Mucosa of rectum (tissue), 2 donors: ENCODE data around the gene CCNC.

Experiments
- H3K27ac ChIP-seq, 2 donors: one replicate each; pipeline ENCODE4 v1.7.0; 2013; ENCODE audit warnings: inconsistent platforms in 2 of 2, low read depth in 2 of 2, low read length in 2 of 2
- H3K27me3 ChIP-seq, 2 donors: one replicate each; pipeline ENCODE4 v1.7.0; 2013; ENCODE audit warnings: low read length in 2 of 2; ENCODE audit not compliant: control insufficient read depth in 2 of 2, insufficient read depth in 2 of 2
- H3K36me3 ChIP-seq, 2 donors: one replicate each; pipeline ENCODE4 v1.7.0; 2013; ENCODE audit warnings: low read length in 2 of 2; ENCODE audit not compliant: control insufficient read depth in 2 of 2, insufficient read depth in 2 of 2
- H3K4me1 ChIP-seq, 2 donors: one replicate each; pipeline ENCODE4 v1.7.0; 2013; ENCODE audit warnings: low read length in 2 of 2, mild to moderate bottlenecking in 1 of 2; ENCODE audit not compliant: control insufficient read depth in 2 of 2, insufficient read depth in 2 of 2
- H3K4me3 ChIP-seq, 2 donors: one replicate each; pipeline ENCODE4 v1.7.0; 2013; ENCODE audit warnings: low read length in 2 of 2
- H3K9ac ChIP-seq, 2 donors: one replicate each; pipeline ENCODE4 v1.7.0; 2013; ENCODE audit warnings: low read length in 2 of 2, low read depth in 1 of 2, mild to moderate bottlenecking in 1 of 2
- H3K9me3 ChIP-seq, 2 donors: one replicate each; pipeline ENCODE4 v1.7.0; 2013; ENCODE audit warnings: low read length in 2 of 2; ENCODE audit not compliant: control insufficient read depth in 2 of 2
- donor health status: healthy.
- donor health status: Normal muscosa, but diverticular disease.

The CCNC gene

GRCh38 chr6:99545442-99545841, 23.0 kb downstream of the CCNC start:
- H3K9ac ChIP-seq = no peak overlapping the region
- H3K4me1 ChIP-seq = no peaks in the 10 kb centered on the region
- no peaks in the 10 kb centered on the region for H3K27me3 ChIP-seq
- H3K9me3 ChIP-seq = no peaks in the 10 kb centered on the region
- no peak overlapping the region for H3K27ac ChIP-seq
- H3K36me3 ChIP-seq = peaks cover 23 to 41% of the 10 kb centered on the region in 2 donors
- no peak overlapping the region for H3K4me3 ChIP-seq

GRCh38 chr6:99543968-99544367, 24.5 kb downstream of the CCNC start:
- Histone ChIP-seq H3K4me1 (no peaks in the 10 kb centered on the region), H3K4me3 (no peak overlapping the region), H3K9ac (no peak overlapping the region), H3K9me3 (no peaks in the 10 kb centered on the region), H3K36me3 (peaks cover 21 to 40% of the 10 kb centered on the region in 2 donors), H3K27me3 (no peaks in the 10 kb centered on the region), H3K27ac (no peak overlapping the region)

GRCh38 chr6:99530627-99531026, 37.8 kb downstream of the CCNC start:
- Histone ChIP-seq H3K9me3 (no peaks in the 10 kb centered on the region), H3K4me3 (no peak overlapping the region), H3K27me3 (no peaks in the 10 kb centered on the region), H3K9ac (no peak overlapping the region), H3K4me1 (no peaks in the 10 kb centered on the region), H3K27ac (no peak overlapping the region), H3K36me3 (peaks cover 10 to 18% of the 10 kb centered on the region in 2 donors)

GRCh38 chr6:99522531-99522930, 45.9 kb downstream of the CCNC start:
- Histone ChIP-seq H3K4me1 (peaks cover 2 to 4% of the 10 kb centered on the region in 2 donors), H3K9ac (no peak overlapping the region), H3K36me3 (no peaks in the 10 kb centered on the region), H3K9me3 (no peaks in the 10 kb centered on the region), H3K4me3 (no peak overlapping the region), H3K27me3 (no peaks in the 10 kb centered on the region), H3K27ac (no peak overlapping the region)

- Histone ChIP-seq H3K27ac (peak overlapping the region; percentile 86 to 92), H3K36me3 (no peaks in the 10 kb centered on the region), H3K9me3 (no peaks in the 10 kb centered on the region), H3K4me1 (peaks cover 2 to 4% of the 10 kb centered on the region in 2 donors), H3K9ac (peak overlapping the region; percentile 75 to 94), H3K4me3 (peak overlapping the region; percentile 69 to 97), H3K27me3 (no peaks in the 10 kb centered on the region)
Observed at GRCh38 chr6:99521633-99522151, 46.8 kb downstream of the CCNC start.

- peak overlapping the region; percentile 69 to 97 for H3K4me3 ChIP-seq
- H3K36me3 ChIP-seq = no peaks in the 10 kb centered on the region
- H3K27ac ChIP-seq = peak overlapping the region; percentile 86 to 92
- peaks cover 2 to 4% of the 10 kb centered on the region in 2 donors for H3K4me1 ChIP-seq
- H3K27me3 ChIP-seq = no peaks in the 10 kb centered on the region
- H3K9ac ChIP-seq = peak overlapping the region; percentile 75 to 94
- no peaks in the 10 kb centered on the region for H3K9me3 ChIP-seq
Observed at GRCh38 chr6:99520855-99521632, 47.4 kb downstream of the CCNC start.

- H3K9ac ChIP-seq = no peak overlapping the region
- H3K27ac ChIP-seq = no peak overlapping the region
Observed at GRCh38 chr6:99519446-99519845, 49.0 kb downstream of the CCNC start.

GRCh38 chr6:99514089-99514488, 54.4 kb downstream of the CCNC start:
- H3K9ac ChIP-seq = peak overlapping the region in 1 of 2 donors; percentile 86
- peaks cover 16 to 19% of the 10 kb centered on the region in 2 donors for H3K4me1 ChIP-seq
- peaks cover 0 to 4% of the 10 kb centered on the region in 2 donors for H3K36me3 ChIP-seq
- no peak overlapping the region for H3K27ac ChIP-seq
- H3K4me3 ChIP-seq = peak overlapping the region; percentile 84 to 90
- no peaks in the 10 kb centered on the region for H3K9me3 ChIP-seq
- no peaks in the 10 kb centered on the region for H3K27me3 ChIP-seq

More at GRCh38 chr6:99519446-99519845, 49.0 kb downstream of the CCNC start:
- peaks cover 2 to 6% of the 10 kb centered on the region in 2 donors for H3K4me1 ChIP-seq
- H3K27me3 ChIP-seq = no peaks in the 10 kb centered on the region
- no peak overlapping the region for H3K4me3 ChIP-seq
- H3K36me3 ChIP-seq = no peaks in the 10 kb centered on the region
- no peaks in the 10 kb centered on the region for H3K9me3 ChIP-seq

- Histone ChIP-seq H3K27ac (no peak overlapping the region), H3K9ac (no peak overlapping the region), H3K27me3 (no peaks in the 10 kb centered on the region)
Observed at GRCh38 chr6:99512033-99512432, 56.4 kb downstream of the CCNC start.

GRCh38 chr6:99507648-99508047, 60.8 kb downstream of the CCNC start:
- Histone ChIP-seq H3K4me1 (peaks cover 3 to 7% of the 10 kb centered on the region in 2 donors), H3K27ac (no peak overlapping the region), H3K9ac (no peak overlapping the region), H3K36me3 (peaks cover 10 to 13% of the 10 kb centered on the region in 2 donors), H3K27me3 (no peaks in the 10 kb centered on the region), H3K9me3 (no peaks in the 10 kb centered on the region), H3K4me3 (no peak overlapping the region)

More at GRCh38 chr6:99512033-99512432, 56.4 kb downstream of the CCNC start:
- H3K4me1 ChIP-seq = peaks cover 16 to 19% of the 10 kb centered on the region in 2 donors
- H3K4me3 ChIP-seq = no peak overlapping the region
- H3K9me3 ChIP-seq = no peaks in the 10 kb centered on the region
- H3K36me3 ChIP-seq = peaks cover 4 to 7% of the 10 kb centered on the region in 2 donors
